Neutrophil (primary cell): ENCODE measurements around the gene UBASH3A.

Experiments
- H3K27ac ChIP-seq: fragments of 200-600 bp; sonication (generic); 2 replicates; pipeline ENCODE4 v1.5.1; 2016; ENCODE audit warnings: mild to moderate bottlenecking, moderate library complexity
- H3K27me3 ChIP-seq: fragments of 200-600 bp; sonication (generic); 2 replicates; pipeline ENCODE4 v1.6.0; 2016; ENCODE audit warnings: mild to moderate bottlenecking
- H3K36me3 ChIP-seq: fragments of 200-600 bp; sonication (generic); 2 replicates; pipeline ENCODE4 v1.5.1; 2017
- H3K4me1 ChIP-seq, 2 experiments: fragments of 200-600 bp in 1 of 2; sonication (generic) in 1 of 2; 1 replicate in 1 of 2; 2 replicates in 1 of 2; pipeline versions ENCODE4 v1.5.1 to v1.6.1; 2013 to 2016; ENCODE audit warnings: low read depth in 1 of 2, low read length in 1 of 2, mild to moderate bottlenecking in 1 of 2, moderate library complexity in 1 of 2; ENCODE audit not compliant: control insufficient read depth in 1 of 2, insufficient read depth in 1 of 2
- H3K4me3 ChIP-seq, 2 experiments: fragments of 200-600 bp in 1 of 2; sonication (generic) in 1 of 2; 1 replicate in 1 of 2; 2 replicates in 1 of 2; pipeline ENCODE4 v1.5.1; 2013 to 2016; ENCODE audit warnings: low read depth in 1 of 2, low read length in 1 of 2, mild to moderate bottlenecking in 1 of 2, moderate library complexity in 1 of 2
- H3K9me3 ChIP-seq: fragments of 200-600 bp; sonication (generic); 2 replicates; pipeline ENCODE4 v1.5.1; 2016
- TF ChIP-seq, protein P1 (sequence below): fragments of 200-600 bp; sonication (generic); IDR thresholded peaks from 2 replicates; pipeline ENCODE4 v1.5.1; 2016; ENCODE audit warnings: antibody characterized with exemption

Gene UBASH3A

DNA sequence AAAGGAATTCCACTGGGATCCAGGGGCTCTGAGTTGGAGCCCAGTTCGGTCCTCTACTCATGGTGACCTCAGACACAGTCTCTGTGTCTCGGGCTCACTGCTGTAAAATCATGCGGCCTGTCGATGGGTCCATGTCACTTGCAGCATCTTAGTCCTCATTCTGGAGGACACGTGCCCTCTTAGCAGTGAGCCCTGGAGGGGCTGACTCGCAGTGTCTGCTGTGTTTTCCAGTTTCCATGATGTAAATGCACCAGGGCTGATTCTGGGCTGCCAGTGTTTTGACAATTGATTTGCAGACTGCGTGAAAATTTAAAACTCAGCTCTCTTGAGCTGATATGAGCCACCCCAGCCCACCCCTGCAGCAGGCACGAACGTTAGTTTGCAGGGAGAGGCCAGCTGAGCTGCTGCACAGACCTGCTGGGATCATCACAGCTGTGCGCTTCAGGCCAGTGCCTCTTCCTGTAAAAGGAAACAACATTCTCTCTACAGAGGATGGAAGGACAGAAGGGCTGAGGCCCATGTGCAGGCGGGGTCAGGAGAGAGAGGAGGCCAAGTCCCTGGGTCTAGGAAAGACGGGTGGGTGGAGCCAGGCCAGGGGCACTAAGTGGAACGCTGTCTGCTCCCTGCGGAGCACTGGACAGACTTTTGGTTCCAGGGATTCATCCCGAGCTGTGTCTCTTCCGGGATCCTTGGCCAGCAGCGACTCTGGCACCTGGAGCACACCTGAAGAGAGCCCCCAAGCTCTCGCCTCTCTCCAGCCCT is 49.7 kb downstream of the UBASH3A start:
- Histone ChIP-seq H3K4me3 (no peak overlapping the region), H3K27ac (no peak overlapping the region), H3K4me1 (peaks cover 21 to 29% of the 10 kb centered on the region in 2 experiments), H3K9me3 (no peaks in the 10 kb centered on the region), H3K36me3 (no peaks in the 10 kb centered on the region), H3K27me3 (no peaks in the 10 kb centered on the region)
- TF ChIP-seq, protein P1, sequence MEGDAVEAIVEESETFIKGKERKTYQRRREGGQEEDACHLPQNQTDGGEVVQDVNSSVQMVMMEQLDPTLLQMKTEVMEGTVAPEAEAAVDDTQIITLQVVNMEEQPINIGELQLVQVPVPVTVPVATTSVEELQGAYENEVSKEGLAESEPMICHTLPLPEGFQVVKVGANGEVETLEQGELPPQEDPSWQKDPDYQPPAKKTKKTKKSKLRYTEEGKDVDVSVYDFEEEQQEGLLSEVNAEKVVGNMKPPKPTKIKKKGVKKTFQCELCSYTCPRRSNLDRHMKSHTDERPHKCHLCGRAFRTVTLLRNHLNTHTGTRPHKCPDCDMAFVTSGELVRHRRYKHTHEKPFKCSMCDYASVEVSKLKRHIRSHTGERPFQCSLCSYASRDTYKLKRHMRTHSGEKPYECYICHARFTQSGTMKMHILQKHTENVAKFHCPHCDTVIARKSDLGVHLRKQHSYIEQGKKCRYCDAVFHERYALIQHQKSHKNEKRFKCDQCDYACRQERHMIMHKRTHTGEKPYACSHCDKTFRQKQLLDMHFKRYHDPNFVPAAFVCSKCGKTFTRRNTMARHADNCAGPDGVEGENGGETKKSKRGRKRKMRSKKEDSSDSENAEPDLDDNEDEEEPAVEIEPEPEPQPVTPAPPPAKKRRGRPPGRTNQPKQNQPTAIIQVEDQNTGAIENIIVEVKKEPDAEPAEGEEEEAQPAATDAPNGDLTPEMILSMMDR: no peak

DNA sequence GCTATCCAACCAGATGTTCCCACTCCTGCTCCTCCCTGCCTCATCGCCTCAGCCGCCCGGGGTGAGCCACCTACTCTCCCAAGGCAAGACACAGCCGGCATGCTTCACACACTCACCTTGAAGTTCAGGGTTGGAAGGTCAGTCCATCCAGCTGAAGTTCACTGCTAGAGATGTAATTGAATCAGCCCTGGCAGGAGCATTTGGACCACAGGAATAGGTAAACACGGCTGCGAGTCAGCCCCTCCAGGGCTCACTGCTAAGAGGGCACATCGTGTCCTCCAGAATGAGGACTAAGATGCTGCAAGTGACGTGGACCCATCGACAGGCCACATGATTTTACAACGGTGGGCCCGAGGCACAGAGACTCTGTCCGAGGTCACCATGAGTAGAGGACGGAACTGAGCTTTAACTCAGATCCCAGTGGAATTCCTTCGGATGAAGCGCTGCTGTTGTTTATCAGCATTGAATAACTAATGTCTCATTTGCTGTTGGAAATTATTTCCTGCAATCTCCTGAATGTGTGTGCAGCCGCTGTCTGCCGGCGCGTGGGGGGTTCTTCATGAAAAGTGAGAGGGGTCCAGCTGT is 50.4 kb downstream of the UBASH3A start:
- TF ChIP-seq, protein P1: no peak
- Histone ChIP-seq H3K27ac (no peak overlapping the region), H3K27me3 (no peaks in the 10 kb centered on the region), H3K4me1 (peaks cover 21 to 29% of the 10 kb centered on the region in 2 experiments), H3K36me3 (no peaks in the 10 kb centered on the region), H3K9me3 (no peaks in the 10 kb centered on the region), H3K4me3 (no peak overlapping the region)

DNA sequence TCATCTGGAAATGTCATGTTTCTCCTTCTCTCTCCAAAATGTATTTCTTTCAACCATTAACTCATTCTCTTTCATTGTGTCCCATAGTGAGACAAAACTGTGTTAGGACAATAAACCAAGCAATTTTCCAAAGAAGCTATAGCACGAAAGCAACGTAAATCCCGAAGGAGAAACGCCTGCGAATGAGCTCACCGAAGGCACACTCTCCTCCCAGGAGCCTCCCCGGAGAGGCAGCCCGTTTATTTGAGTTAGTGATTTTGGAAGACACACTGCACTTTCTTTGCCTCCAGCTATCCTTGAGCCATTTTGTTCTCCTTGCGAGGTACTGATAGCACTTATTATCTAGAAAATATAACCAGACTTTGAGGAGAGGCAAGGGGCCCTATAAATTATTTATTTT is 51.1 kb downstream of the UBASH3A start:
- TF ChIP-seq, protein P1: no peak
- H3K27me3 ChIP-seq: no peaks in the 10 kb centered on the region
- no peaks in the 10 kb centered on the region for H3K36me3 ChIP-seq
- H3K9me3 ChIP-seq: no peaks in the 10 kb centered on the region
- no peak overlapping the region for H3K4me3 ChIP-seq
- peaks cover 20 to 29% of the 10 kb centered on the region in 2 experiments for H3K4me1 ChIP-seq
- no peak overlapping the region for H3K27ac ChIP-seq

DNA sequence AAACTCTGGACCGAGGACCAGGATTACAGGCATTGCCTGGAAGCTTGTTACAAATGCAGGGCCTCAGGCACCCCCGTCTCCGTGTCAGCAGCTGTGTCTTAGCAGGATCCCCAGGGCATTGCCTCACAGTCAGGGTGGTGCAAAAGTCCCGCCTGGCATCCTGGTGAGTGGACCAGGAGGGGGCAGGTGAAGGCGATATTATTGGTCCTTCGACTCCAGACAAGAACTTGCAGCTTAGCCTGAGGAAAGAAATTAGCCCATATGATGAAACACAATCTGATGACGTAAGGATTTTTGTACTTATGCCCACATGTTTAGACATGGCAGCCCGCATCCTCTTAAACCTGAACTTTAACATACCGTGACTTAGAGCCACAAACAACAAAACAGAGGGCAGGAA is 51.5 kb downstream of the UBASH3A start:
- no peaks in the 10 kb centered on the region for H3K27me3 ChIP-seq
- H3K36me3 ChIP-seq: no peaks in the 10 kb centered on the region
- no peak overlapping the region for H3K27ac ChIP-seq
- TF ChIP-seq, protein P1: no peak
- peaks cover 15 to 26% of the 10 kb centered on the region in 2 experiments for H3K4me1 ChIP-seq
- no peaks in the 10 kb centered on the region for H3K9me3 ChIP-seq
- no peak overlapping the region for H3K4me3 ChIP-seq

DNA sequence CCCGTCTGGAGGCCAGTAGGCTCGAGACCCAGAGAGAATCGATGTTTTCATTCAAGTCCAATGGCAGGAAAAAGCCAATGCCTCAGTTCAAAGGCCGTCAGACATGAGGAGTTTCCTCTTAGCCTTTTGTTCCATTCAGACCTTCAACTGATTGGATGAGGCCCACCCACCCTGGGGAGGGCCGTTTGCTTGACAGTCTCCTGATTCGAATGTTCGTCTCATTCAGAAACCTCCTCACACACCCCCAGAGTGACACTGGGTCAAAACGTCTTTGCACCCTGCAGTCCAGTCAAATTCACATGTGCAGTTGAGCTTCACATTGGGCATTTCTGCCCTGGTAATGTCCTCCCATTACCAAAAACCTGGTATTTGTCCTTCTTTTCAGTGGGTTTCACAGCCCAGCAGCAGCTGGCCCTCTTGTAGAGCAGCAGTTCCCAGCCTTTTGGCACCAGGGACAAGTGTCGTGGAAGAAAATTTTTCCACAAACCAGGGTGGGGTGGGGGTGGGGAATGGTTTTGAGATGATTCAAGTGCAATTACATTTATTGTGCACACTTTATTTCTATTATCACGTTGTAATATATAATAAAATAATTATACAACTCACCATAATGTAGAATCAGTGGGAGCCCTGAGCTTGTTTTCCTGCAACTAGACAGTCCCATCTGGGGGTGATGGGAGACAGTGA is 52.2 kb downstream of the UBASH3A start:
- no peaks in the 10 kb centered on the region for H3K36me3 ChIP-seq
- H3K9me3 ChIP-seq: no peaks in the 10 kb centered on the region
- no peak overlapping the region for H3K27ac ChIP-seq
- TF ChIP-seq, protein P1: no peak
- no peak overlapping the region for H3K4me3 ChIP-seq
- no peaks in the 10 kb centered on the region for H3K27me3 ChIP-seq
- H3K4me1 ChIP-seq: peaks cover 15 to 23% of the 10 kb centered on the region in 2 experiments
